ENCODE results near the gene PTPRE. TPM values are rescaled to one million over a fixed set of nuclear protein-coding genes. Genes with fewer than 3 reads are reported as not detected.

Gene PTPRE
- polyA plus RNA-seq, 1 of the 3 experiments (the other 2 are of a cell fraction): 11.8 TPM

GRCh38 chr10:128055061-128055868 is 148.4 kb downstream of the PTPRE start:
- ChIA-PET CTCF (interaction anchor here (1.3 to 1.4 kb wide), 3 partner anchors 10 to 23 kb away, joined by 3 to 5 read pairs (median 3); no protein-coding TSS in a partner anchor), POLR2A (no interaction called here)
- no peak overlapping the region for H2AFZ ChIP-seq (ENCODE audit: low read depth)
- H3K9me3 ChIP-seq: no peaks in the 10 kb centered on the region
- TF ChIP-seq GATA2 (CRISPR knock-in tag; IDR thresholded peaks at IDR 0.05): no peak
- TF ChIP-seq RXRA (IDR thresholded peaks at IDR 0.05; ENCODE audit: borderline replicate concordance, low read depth): no peak
- no peak for TF ChIP-seq MAX (IDR thresholded peaks at IDR 0.05; ENCODE audit: low read depth)
- TF ChIP-seq MEF2A (IDR thresholded peaks at IDR 0.05; ENCODE audit: borderline replicate concordance, low read depth): no peak
- TF ChIP-seq YY1 (IDR thresholded peaks at IDR 0.05; ENCODE audit: low read depth): no peak
- no peak for TF ChIP-seq CTCF (IDR thresholded peaks at IDR 0.05)
- TF ChIP-seq FOXJ3 (CRISPR knock-in tag; IDR thresholded peaks at IDR 0.05): no peak
- no peak for TF ChIP-seq SMC3 (IDR thresholded peaks at IDR 0.05; ENCODE audit: low read depth, low read length)
- no peak for TF ChIP-seq REST (IDR thresholded peaks at IDR 0.05; ENCODE audit: low read depth, low read length)
- TF ChIP-seq ELF1 (IDR thresholded peaks at IDR 0.05): no peak
- no peak for TF ChIP-seq MXI1 (IDR thresholded peaks at IDR 0.05; ENCODE audit: low read depth, low read length)
- no peak for TF ChIP-seq CHD2 (IDR thresholded peaks at IDR 0.05; ENCODE audit: low read length, partially characterized antibody)
- TF ChIP-seq USF1 (IDR thresholded peaks at IDR 0.05; ENCODE audit: borderline replicate concordance, low read depth): no peak
- no peak for TF ChIP-seq EP300 (IDR thresholded peaks at IDR 0.05; ENCODE audit: borderline replicate concordance in 1 of 2, low read depth in 1 of 2, low read length in 1 of 2)
- H3K9me2 ChIP-seq: no peaks in the 10 kb centered on the region
- no peak overlapping the region for H3K4me3 ChIP-seq (ENCODE audit: low read depth in 2 of 2, low read length in 1 of 2)
- no peaks in the 10 kb centered on the region for H4K20me1 ChIP-seq (ENCODE audit: insufficient read depth)
- WGBS (ENCODE audit: low lambda C conversion rate): 78% methylated on average over 13 of the region's 25 CpGs
- H3K4me2 ChIP-seq: no peak overlapping the region
- DNase-seq: no peak
- H3K27ac ChIP-seq (ENCODE audit: low read depth in 2 of 2, low read length in 1 of 2): no peak overlapping the region
- H3K4me1 ChIP-seq (ENCODE audit: control insufficient read depth in 1 of 2, insufficient read depth in 2 of 2, low read depth in 1 of 2, low read length in 1 of 2): no peaks in the 10 kb centered on the region
- no peaks in the 10 kb centered on the region for H3K27me3 ChIP-seq (ENCODE audit: insufficient read depth)
- no peaks in the 10 kb centered on the region for H3F3A ChIP-seq (replicated peaks; ENCODE audit: insufficient read depth)
- no peaks in the 10 kb centered on the region for H3K79me2 ChIP-seq (ENCODE audit: insufficient read depth)
- H3K36me3 ChIP-seq (replicated peaks in 1 of 2; ENCODE audit: control insufficient read depth in 1 of 2, insufficient read depth in 2 of 2, low read length in 1 of 2): peaks cover 0 to 6% of the 10 kb centered on the region in 2 experiments
- no peak overlapping the region for H3K9ac ChIP-seq
